ENCODE measurements around the gene CNTNAP5.

Gene CNTNAP5

DNA sequence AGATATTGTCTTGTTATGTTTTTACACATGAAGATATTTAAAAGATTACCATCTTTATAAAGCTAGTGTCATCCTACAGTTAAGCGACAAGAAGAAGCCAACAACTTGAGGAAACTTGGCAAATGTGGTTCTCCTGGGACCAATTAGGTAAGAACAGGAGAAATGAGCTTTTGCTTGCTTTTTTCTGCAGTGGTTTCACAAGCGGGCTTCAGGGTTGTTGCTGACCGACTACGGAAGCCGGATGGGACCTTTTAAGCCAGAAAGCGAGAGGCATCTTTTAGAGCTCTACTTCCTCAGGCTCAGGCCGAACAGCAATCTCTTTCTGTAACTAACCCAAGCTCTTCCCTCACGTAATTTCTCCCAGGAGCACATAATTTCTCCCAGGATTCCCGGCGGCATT, 256.5 kb downstream of the CNTNAP5 start:
- DNase-seq: no peak

DNA sequence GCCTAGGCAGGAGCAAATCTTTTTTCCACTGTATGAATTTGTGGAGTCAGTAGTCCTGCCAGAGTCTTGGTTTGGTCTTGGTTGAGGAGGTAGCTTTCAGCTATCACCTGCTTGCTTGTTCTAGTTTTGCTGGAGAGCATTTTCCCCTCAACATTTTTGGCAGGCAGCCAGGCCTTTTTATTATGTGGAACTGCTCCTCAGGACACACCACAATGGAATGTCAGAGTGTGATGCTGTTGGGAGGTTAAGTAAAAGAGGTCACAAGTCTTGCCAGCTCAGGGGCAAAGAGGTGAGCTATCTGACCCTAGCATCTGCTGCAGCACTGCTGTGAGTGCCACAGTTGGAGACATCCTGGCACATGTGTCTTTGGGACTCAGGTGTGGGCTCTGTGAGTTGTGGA, 258.0 kb downstream of the CNTNAP5 start:
- no peak for DNase-seq

- DNase-seq: no peak
Measured at GRCh38 chr2:124286089-124286783, 261.1 kb downstream of the CNTNAP5 start.

- no peak for DNase-seq
Measured at GRCh38 chr2:124289060-124289459, 264.0 kb downstream of the CNTNAP5 start.

DNA sequence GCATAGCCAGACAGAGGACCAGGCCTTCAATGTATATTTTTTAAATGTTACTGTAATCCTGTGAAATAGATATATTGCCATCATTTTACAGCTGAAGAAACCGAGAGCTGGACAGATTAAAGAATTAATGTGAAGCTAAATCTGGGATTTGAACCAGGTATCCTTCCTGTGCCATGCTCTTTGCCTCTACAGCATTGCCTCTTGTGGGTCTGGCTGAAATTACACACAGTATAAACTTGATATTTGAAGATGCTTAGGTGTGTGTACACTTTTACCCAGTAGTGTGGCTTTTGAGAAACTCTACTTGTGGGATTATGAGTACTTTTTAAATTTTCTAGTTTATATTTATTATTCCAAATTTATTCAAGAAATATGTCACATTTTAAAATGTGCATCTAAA, 264.5 kb downstream of the CNTNAP5 start:
- no peak for DNase-seq

GRCh38 chr2:124296470-124296869, 271.4 kb downstream of the CNTNAP5 start:
- DNase-seq: no peak

DNA sequence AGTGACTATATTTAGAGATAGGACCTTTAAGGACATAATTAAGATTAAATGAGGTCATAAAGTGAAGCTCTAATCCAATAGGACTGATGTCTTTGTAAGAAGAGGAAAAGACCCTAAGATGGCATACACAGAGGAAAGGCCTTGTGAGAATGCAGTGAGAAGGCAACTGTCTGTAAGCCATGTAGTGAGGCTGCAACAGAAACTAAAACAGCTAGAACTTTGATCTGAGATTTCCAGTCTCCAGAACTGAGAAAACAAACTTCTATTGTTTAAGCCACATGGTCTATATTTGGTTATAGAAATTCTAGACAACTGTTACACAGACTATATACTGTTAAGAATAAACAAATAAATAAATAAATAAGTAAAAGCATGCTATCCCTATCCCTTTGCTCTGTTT, 276.8 kb downstream of the CNTNAP5 start:
- no peak for DNase-seq

DNA sequence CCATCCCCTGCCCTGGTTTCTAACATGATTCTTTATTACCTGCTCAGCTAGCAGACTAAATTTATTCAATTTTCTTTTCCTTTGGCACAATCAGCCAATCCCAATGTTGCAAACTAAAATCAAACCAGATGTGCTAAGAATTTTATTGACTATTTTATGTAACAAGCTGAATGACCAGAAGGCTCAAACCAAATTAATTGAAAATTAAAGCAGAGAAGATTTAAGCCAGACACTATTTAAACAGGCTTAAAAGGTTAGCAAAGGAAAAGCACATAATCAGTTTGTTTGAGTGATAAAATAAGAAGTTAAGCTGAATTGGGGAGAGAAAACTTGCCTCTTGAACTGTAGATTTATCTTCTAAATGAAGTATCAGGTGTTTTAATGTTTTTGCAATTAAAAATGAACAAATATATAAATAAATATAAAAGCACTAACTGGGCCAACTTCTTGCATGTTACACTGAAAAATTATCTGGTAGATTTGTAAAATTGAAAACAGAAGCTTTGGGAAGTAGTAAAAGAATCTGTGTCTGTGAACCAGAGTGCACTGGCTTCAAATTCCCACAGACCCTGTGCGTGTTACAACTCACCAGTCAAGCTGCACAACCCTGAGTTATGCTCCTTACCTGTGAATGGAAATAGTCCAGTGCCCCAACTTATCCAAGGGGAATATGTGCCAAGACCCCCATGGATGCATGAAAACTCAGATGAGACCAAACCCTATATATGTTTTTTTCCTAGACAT, 283.4 kb downstream of the CNTNAP5 start:
- DNase-seq: no peak

- DNase-seq: no peak
Measured at GRCh38 chr2:124309563-124310138, 284.6 kb downstream of the CNTNAP5 start.

- DNase-seq: no peak
Measured at GRCh38 chr2:124310671-124311070, 285.6 kb downstream of the CNTNAP5 start.

DNA sequence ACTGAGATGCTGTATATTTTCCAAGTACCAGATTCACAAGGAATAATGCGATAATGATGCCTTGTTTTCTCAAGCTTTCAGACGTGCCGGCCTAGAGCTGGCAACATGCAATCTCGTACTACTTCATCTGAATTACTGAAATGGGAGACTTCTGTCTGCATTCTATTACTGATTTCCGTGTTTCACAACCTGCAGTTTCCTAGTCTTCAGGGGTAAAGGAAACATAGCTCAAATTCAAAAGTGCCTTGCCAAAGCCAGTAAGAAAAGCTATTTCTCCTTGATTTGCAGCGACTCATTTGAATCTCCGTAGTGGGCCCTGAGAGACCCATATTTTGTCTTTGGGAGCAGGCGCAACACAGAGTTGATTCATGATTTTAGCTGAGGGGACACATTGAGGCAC, 289.0 kb downstream of the CNTNAP5 start:
- DNase-seq: no peak

GRCh38 chr2:124315221-124315880, 290.3 kb downstream of the CNTNAP5 start:
- no peak for DNase-seq

GRCh38 chr2:124316133-124316532, 291.0 kb downstream of the CNTNAP5 start:
- DNase-seq: no peak

GRCh38 chr2:124316881-124317605, 292.0 kb downstream of the CNTNAP5 start:
- no peak for DNase-seq

- no peak for DNase-seq
Measured at GRCh38 chr2:124317628-124318027, 292.5 kb downstream of the CNTNAP5 start.

- DNase-seq: no peak
Measured at GRCh38 chr2:124318913-124319312, 293.8 kb downstream of the CNTNAP5 start.

GRCh38 chr2:124319577-124319976, 294.5 kb downstream of the CNTNAP5 start:
- no peak for DNase-seq

- DNase-seq: no peak
Measured at GRCh38 chr2:124320051-124320688, 295.1 kb downstream of the CNTNAP5 start.

DNA sequence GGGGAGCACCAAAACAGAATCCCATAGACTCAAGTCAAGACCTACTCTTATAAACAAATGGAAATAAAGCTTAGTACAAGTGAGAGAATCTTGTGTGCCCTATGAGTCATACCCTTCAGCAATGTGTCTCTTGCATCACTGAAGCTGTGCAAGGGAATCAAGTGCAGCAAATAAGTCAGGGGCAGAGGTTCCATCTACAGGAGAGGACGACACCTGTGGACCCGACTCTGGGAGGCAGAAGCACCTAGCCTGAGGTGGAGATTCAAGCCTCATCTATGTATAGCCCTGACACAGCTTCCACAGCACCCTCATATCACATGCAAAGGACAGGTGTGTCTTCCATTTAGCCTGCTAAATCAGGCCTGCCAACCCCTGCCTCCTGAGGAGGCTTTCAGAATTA, 298.2 kb downstream of the CNTNAP5 start:
- no peak for DNase-seq

DNA sequence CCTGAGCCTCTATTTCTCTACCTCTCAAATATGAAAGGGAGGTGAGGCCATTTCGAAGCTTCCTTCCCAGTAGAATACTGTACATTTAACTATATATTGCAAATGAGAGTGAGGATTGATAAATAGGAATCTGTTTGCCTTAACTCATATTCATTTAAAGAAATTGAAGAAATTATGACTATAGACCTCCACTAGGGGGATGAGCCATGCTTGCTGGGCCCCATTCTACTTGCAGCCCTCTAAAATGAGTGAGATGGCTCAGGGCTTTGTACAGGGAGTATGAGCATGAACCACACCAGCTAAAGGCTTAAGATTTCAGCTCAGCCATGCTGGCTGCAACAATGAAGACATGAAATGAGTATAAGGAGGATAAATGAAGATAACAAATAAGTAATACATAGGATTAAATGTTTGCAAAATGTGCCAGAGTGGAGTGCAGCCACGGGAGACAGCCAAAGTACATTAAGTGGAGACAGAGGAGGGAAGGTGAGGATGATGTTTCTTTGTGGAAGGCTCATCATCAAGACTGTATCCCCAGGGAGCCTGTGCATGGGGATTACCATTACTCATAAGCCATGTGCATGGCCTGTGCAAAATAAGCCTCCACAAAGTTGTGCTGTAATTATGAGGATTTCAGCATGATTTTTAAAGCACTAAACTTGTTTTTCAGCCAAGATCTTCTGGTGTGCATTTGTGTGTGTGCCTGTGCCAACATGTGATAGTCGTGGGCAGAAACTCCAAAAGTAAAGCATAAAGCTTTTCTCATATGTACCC, 300.8 kb downstream of the CNTNAP5 start:
- DNase-seq: no peak

- no peak for DNase-seq
Measured at GRCh38 chr2:124327303-124327702, 302.2 kb downstream of the CNTNAP5 start.

DNA sequence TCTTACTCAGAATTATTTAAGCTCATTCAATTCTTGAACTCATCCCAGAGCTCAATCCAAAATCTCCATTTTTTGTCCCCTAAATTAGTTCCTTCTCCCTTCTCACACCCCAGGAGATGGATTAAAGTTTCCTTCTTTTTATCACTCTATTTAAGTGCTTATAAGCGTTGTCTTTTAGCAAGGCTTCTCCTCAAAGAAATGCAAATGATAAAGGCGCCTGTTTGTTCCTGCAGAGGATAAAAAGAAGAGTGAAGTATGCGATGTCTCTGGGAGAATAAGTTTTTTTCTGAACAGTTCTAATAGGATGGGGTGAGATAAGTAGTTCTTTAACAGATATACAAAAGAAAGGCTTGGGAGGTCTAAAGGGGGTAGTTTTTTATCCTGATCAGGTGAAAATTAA, 303.3 kb downstream of the CNTNAP5 start:
- DNase-seq: no peak

Measured in CD4-positive, alpha-beta T cell treated with Interleukin-10 for 1 hour (primary cell).